ENCODE results near the gene TMPRSS15. TPM values are rescaled to one million over a fixed set of nuclear protein-coding genes. Genes with fewer than 3 reads are reported as not detected.

TMPRSS15 gene
- total RNA-seq, 3 donors from 2014 or later (not counting 1 experiment from before 2014, with no cell fraction given) = not detected

- Mint-ChIP-seq H3K9me3 (peaks cover 0 to 2% of the 10 kb centered on the region in 2 donors), H3K4me3 (no peak overlapping the region), H3K27me3 (ENCODE audit: low read depth in 2 of 2) (no peaks in the 10 kb centered on the region), H3K4me1 (no peaks in the 10 kb centered on the region), H3K27ac (no peak overlapping the region), H3K36me3 (no peaks in the 10 kb centered on the region)
- intact Hi-C loops (cut with micrococcal nuclease) = no loop called here
- Histone ChIP-seq H3K36me3 (ENCODE audit: control insufficient read depth, insufficient read depth, low read length) (no peaks in the 10 kb centered on the region), H3K27me3 (ENCODE audit: control insufficient read depth, insufficient read depth, low read length) (no peaks in the 10 kb centered on the region), H3K9me3 (ENCODE audit: control insufficient read depth, insufficient read depth, low read length) (no peaks in the 10 kb centered on the region), H3K27ac (ENCODE audit: low read length) (no peak overlapping the region), H3K4me1 (ENCODE audit: control insufficient read depth, insufficient read depth, low read length) (no peaks in the 10 kb centered on the region), H3K4me3 (ENCODE audit: low read length) (no peak overlapping the region)
- ATAC-seq = no peak
- WGBS (ENCODE audit: insufficient coverage) = 79% methylated on average over 3 of the region's 3 CpGs
- TF ChIP-seq CTCF (IDR thresholded peaks at IDR 0.05) = no peak
- no peak for DNase-seq
Observed at GRCh38 chr21:18275781-18276180, 127.8 kb downstream of the TMPRSS15 start.

GRCh38 chr21:18274370-18274769, 129.2 kb downstream of the TMPRSS15 start:
- no peak overlapping the region for H3K4me3 Mint-ChIP-seq

GRCh38 chr21:18273400-18273799, 130.2 kb downstream of the TMPRSS15 start:
- no peak for TF ChIP-seq CTCF (IDR thresholded peaks at IDR 0.05)
- Histone ChIP-seq H3K27ac (ENCODE audit: low read length) (no peak overlapping the region), H3K36me3 (ENCODE audit: control insufficient read depth, insufficient read depth, low read length) (no peaks in the 10 kb centered on the region), H3K4me1 (ENCODE audit: control insufficient read depth, insufficient read depth, low read length) (no peaks in the 10 kb centered on the region), H3K9me3 (ENCODE audit: control insufficient read depth, insufficient read depth, low read length) (no peaks in the 10 kb centered on the region), H3K4me3 (ENCODE audit: low read length) (no peak overlapping the region), H3K27me3 (ENCODE audit: control insufficient read depth, insufficient read depth, low read length) (no peaks in the 10 kb centered on the region)
- intact Hi-C loops (cut with micrococcal nuclease) = no loop called here
- ATAC-seq (no peak), DNase-seq (no peak)
- Mint-ChIP-seq H3K27me3 (ENCODE audit: low read depth in 2 of 2) (no peaks in the 10 kb centered on the region), H3K4me1 (no peaks in the 10 kb centered on the region), H3K9me3 (no peaks in the 10 kb centered on the region), H3K36me3 (no peaks in the 10 kb centered on the region), H3K27ac (no peak overlapping the region), H3K4me3 (no peak overlapping the region)
- WGBS (ENCODE audit: insufficient coverage) = 96% methylated on average over 3 of the region's 4 CpGs

More at GRCh38 chr21:18274370-18274769, 129.2 kb downstream of the TMPRSS15 start:
- no peak for DNase-seq
- H3K4me1 Mint-ChIP-seq = no peaks in the 10 kb centered on the region
- no peaks in the 10 kb centered on the region for H3K36me3 Mint-ChIP-seq
- H3K27ac ChIP-seq (ENCODE audit: low read length) = no peak overlapping the region
- no peak overlapping the region for H3K4me3 ChIP-seq (ENCODE audit: low read length)
- H3K9me3 ChIP-seq (ENCODE audit: control insufficient read depth, insufficient read depth, low read length) = no peaks in the 10 kb centered on the region
- H3K36me3 ChIP-seq (ENCODE audit: control insufficient read depth, insufficient read depth, low read length) = no peaks in the 10 kb centered on the region
- H3K9me3 Mint-ChIP-seq = no peaks in the 10 kb centered on the region
- H3K27me3 ChIP-seq (ENCODE audit: control insufficient read depth, insufficient read depth, low read length) = no peaks in the 10 kb centered on the region
- no peak overlapping the region for H3K27ac Mint-ChIP-seq
- WGBS (ENCODE audit: insufficient coverage) = 64% methylated on average over 3 of the region's 5 CpGs
- intact Hi-C loops (cut with micrococcal nuclease) = no loop called here
- no peaks in the 10 kb centered on the region for H3K4me1 ChIP-seq (ENCODE audit: control insufficient read depth, insufficient read depth, low read length)
- no peak for ATAC-seq
- H3K27me3 Mint-ChIP-seq (ENCODE audit: low read depth in 2 of 2) = no peaks in the 10 kb centered on the region
- no peak for TF ChIP-seq CTCF (IDR thresholded peaks at IDR 0.05)

GRCh38 chr21:18269856-18270255, 133.7 kb downstream of the TMPRSS15 start:
- Mint-ChIP-seq H3K27ac (no peak overlapping the region), H3K4me3 (no peak overlapping the region), H3K4me1 (no peaks in the 10 kb centered on the region), H3K9me3 (no peaks in the 10 kb centered on the region), H3K27me3 (ENCODE audit: low read depth in 2 of 2) (no peaks in the 10 kb centered on the region), H3K36me3 (no peaks in the 10 kb centered on the region)
- no peaks in the 10 kb centered on the region for H3K36me3 ChIP-seq (ENCODE audit: control insufficient read depth, insufficient read depth, low read length)
- H3K27ac ChIP-seq (ENCODE audit: low read length) = no peak overlapping the region
- 94% methylated on average over 6 of the region's 7 CpGs for WGBS (ENCODE audit: insufficient coverage)
- H3K9me3 ChIP-seq (ENCODE audit: control insufficient read depth, insufficient read depth, low read length) = no peaks in the 10 kb centered on the region
- no peak for TF ChIP-seq CTCF (IDR thresholded peaks at IDR 0.05)
- H3K4me3 ChIP-seq (ENCODE audit: low read length) = no peak overlapping the region
- no peaks in the 10 kb centered on the region for H3K4me1 ChIP-seq (ENCODE audit: control insufficient read depth, insufficient read depth, low read length)
- H3K27me3 ChIP-seq (ENCODE audit: control insufficient read depth, insufficient read depth, low read length) = no peaks in the 10 kb centered on the region
- intact Hi-C loops (cut with micrococcal nuclease) = no loop called here
- ATAC-seq (no peak), DNase-seq (no peak)
